IMR-90 (cell line): ENCODE measurements around the gene TRAF3.

Experiments used
- CEBPB ChIP-seq: IDR thresholded peaks from 2 replicates; pipeline ENCODE4 v1.6.1; 2012; ENCODE audit warnings: low read depth, low read length, improper control_type of control experiment
- MXI1 ChIP-seq: IDR thresholded peaks from 2 replicates; pipeline ENCODE4 v1.6.1; 2012; ENCODE audit warnings: low read depth, mild to moderate bottlenecking, low read length, moderate library complexity, borderline replicate concordance
- POLR2A ChIP-seq: IDR thresholded peaks from 2 replicates; pipeline ENCODE4 v1.6.1; 2012; ENCODE audit warnings: mild to moderate bottlenecking, low read depth, low read length
- RAD21 ChIP-seq: IDR thresholded peaks from 2 replicates; pipeline ENCODE4 v1.6.1; 2012; ENCODE audit warnings: low read length, improper control_type of control experiment
- RCOR1 ChIP-seq: IDR thresholded peaks from 2 replicates; pipeline ENCODE4 v1.6.1; 2012; ENCODE audit warnings: mild to moderate bottlenecking, low read length, improper control_type of control experiment; ENCODE audit not compliant: insufficient replicate concordance
- SMC3 ChIP-seq: fragments of 150-350 bp; IDR thresholded peaks from 2 replicates; pipeline ENCODE4 v1.6.1; 2016; ENCODE audit warnings: low read depth, mild to moderate bottlenecking, antibody characterized with exemption, low read length, moderate library complexity
- USF2 ChIP-seq: fragments of 150-350 bp; IDR thresholded peaks from 2 replicates; pipeline ENCODE4 v1.6.1; 2017; ENCODE audit warnings: mild to moderate bottlenecking, antibody characterized with exemption, low read length, low read depth
- TF ChIP-seq, protein P1 (sequence below): conservative IDR thresholded peaks from 2 replicates; pipeline ENCODE4 v1.5.1; 2012; ENCODE audit warnings: mild to moderate bottlenecking, low read depth, low read length, improper control_type of control experiment

DNA sequence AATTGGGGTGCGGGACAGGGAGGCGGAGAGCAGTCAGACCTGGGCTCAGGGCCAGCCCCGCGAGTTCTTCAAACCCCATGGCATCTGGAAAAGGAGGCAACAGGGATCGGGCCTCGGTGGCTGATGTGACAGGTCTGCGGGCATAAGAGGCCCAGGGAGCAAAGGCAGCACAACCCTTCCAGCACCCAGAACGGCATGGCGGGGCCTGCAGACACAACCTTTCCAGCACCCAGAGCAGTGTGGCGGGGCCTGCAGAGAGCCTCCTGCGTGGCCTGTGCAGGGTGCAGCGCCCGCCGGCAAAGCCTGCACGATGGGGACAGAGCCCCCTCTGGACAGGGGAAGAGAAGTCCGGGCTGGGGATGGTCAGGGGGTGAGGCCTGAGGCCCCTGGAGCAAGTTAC, 26.2 kb upstream of the TRAF3 start:
- TF ChIP-seq, protein P1, sequence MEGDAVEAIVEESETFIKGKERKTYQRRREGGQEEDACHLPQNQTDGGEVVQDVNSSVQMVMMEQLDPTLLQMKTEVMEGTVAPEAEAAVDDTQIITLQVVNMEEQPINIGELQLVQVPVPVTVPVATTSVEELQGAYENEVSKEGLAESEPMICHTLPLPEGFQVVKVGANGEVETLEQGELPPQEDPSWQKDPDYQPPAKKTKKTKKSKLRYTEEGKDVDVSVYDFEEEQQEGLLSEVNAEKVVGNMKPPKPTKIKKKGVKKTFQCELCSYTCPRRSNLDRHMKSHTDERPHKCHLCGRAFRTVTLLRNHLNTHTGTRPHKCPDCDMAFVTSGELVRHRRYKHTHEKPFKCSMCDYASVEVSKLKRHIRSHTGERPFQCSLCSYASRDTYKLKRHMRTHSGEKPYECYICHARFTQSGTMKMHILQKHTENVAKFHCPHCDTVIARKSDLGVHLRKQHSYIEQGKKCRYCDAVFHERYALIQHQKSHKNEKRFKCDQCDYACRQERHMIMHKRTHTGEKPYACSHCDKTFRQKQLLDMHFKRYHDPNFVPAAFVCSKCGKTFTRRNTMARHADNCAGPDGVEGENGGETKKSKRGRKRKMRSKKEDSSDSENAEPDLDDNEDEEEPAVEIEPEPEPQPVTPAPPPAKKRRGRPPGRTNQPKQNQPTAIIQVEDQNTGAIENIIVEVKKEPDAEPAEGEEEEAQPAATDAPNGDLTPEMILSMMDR = no peak
- TF ChIP-seq USF2 (no peak), POLR2A (no peak), RCOR1 (no peak), RAD21 (no peak), MXI1 (no peak), CEBPB (no peak), SMC3 (no peak)
